Thoracic aorta (tissue), 2 donors: ENCODE results near the gene TENM4. TPM values are rescaled to one million over a fixed set of nuclear protein-coding genes. Genes with fewer than 3 reads are reported as not detected.

Experiments
- ATAC-seq: fragments of 150-250 bp; one replicate; pipeline ENCODE4 v1.8.0; 2017; ENCODE audit warnings: low read depth; ENCODE audit not compliant: insufficient number of reproducible peaks, low FRiP score
- DNase-seq: peaks from one replicate; pipeline ENCODE4 v3.0.0-alpha.2; 2020; ENCODE audit warnings: low spot score
- H3K27ac ChIP-seq, 2 donors: fragments of 200-600 bp; sonication (generic); 1 replicate in 1 of 2; 2 replicates in 1 of 2; pipeline ENCODE4 v1.5.1; 2016; ENCODE audit warnings: mild to moderate bottlenecking in 2 of 2, moderate library complexity in 2 of 2
- H3K27me3 ChIP-seq: fragments of 200-600 bp; sonication (generic); replicated peaks from 2 replicates; pipeline ENCODE4 v1.6.0; 2016; ENCODE audit warnings: mild to moderate bottlenecking; ENCODE audit not compliant: insufficient read depth
- H3K36me3 ChIP-seq: fragments of 200-600 bp; sonication (generic); one replicate; pipeline ENCODE4 v1.5.1; 2016
- H3K4me1 ChIP-seq, 2 donors: fragments of 200-600 bp; sonication (generic); 1 replicate in 1 of 2; 2 replicates in 1 of 2; pipeline versions ENCODE4 v1.5.1 to v1.6.0; 2016; ENCODE audit warnings: low read depth in 2 of 2, mild to moderate bottlenecking in 1 of 2; ENCODE audit not compliant: control insufficient read depth in 1 of 2
- H3K4me3 ChIP-seq: fragments of 200-600 bp; sonication (generic); 2 replicates; pipeline ENCODE4 v1.5.1; 2016; ENCODE audit warnings: mild to moderate bottlenecking
- H3K9me3 ChIP-seq: fragments of 200-600 bp; sonication (generic); 2 replicates; pipeline ENCODE4 v1.5.1; 2016
- CTCF ChIP-seq: fragments of 200-600 bp; sonication (generic); IDR thresholded peaks from one replicate; pipeline ENCODE4 v1.5.1; 2019; ENCODE audit warnings: antibody characterized with exemption
- total RNA-seq, 2 donors: library from RNA; depleted of rRNA; stranded (reverse); fragments of >200 nt; gene quantifications; one replicate each; pipeline versions ENCODE4 v1.1.0 to v1.2.3, GENCODE V29; 2016

Gene TENM4
- total RNA-seq, 2 donors from 2014 or later = 6.1 to 13.3 TPM

DNA sequence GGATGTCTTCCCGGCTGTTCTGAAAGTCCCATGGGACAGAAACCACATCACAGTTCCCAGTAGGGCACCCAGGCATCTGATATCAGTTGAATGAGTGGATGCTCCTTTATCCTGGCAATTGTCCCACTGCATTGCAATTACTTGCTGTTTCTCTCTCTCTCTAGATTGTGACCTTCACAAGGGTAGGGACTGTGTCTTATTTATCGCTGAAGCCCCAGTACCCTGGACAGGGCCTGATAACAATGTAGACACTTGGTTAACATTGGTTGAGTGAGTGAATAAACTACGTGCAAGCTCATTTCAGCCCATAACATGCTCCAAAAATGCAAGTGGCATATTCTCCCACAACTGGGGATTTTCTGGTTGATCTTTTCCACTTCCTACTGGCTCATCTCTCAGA, 672.5 kb downstream of the TENM4 start:
- TF ChIP-seq CTCF = no peak
- no peaks in the 10 kb centered on the region for H3K36me3 ChIP-seq
- H3K4me1 ChIP-seq = no peaks in the 10 kb centered on the region
- no peaks in the 10 kb centered on the region for H3K27me3 ChIP-seq
- ATAC-seq (no peak), DNase-seq (no peak)
- no peak overlapping the region for H3K27ac ChIP-seq
- no peaks in the 10 kb centered on the region for H3K9me3 ChIP-seq
- H3K4me3 ChIP-seq = no peak overlapping the region

GRCh38 chr11:78767027-78767932, 673.5 kb downstream of the TENM4 start:
- H3K9me3 ChIP-seq = no peaks in the 10 kb centered on the region
- no peak overlapping the region for H3K4me3 ChIP-seq
- ATAC-seq = no peak
- no peaks in the 10 kb centered on the region for H3K4me1 ChIP-seq
- no peak for TF ChIP-seq CTCF
- H3K36me3 ChIP-seq = no peaks in the 10 kb centered on the region
- DNase-seq = no peak
- H3K27ac ChIP-seq = no peak overlapping the region
- no peaks in the 10 kb centered on the region for H3K27me3 ChIP-seq

GRCh38 chr11:78764946-78765345, 675.9 kb downstream of the TENM4 start:
- no peak overlapping the region for H3K27ac ChIP-seq
- H3K36me3 ChIP-seq = no peaks in the 10 kb centered on the region
- no peaks in the 10 kb centered on the region for H3K4me1 ChIP-seq
- TF ChIP-seq CTCF = no peak
- no peaks in the 10 kb centered on the region for H3K9me3 ChIP-seq
- no peak overlapping the region for H3K4me3 ChIP-seq
- ATAC-seq = no peak
- H3K27me3 ChIP-seq = no peaks in the 10 kb centered on the region
- no peak for DNase-seq

- Histone ChIP-seq H3K27ac (no peak overlapping the region), H3K4me1 (no peaks in the 10 kb centered on the region), H3K27me3 (no peaks in the 10 kb centered on the region), H3K4me3 (no peak overlapping the region), H3K9me3 (no peaks in the 10 kb centered on the region), H3K36me3 (no peaks in the 10 kb centered on the region)
- no peak for TF ChIP-seq CTCF
- DNase-seq = no peak
- ATAC-seq = no peak
These were observed 677.2 kb downstream of the TENM4 start for GRCh38 chr11:78763664-78764063.

- no peaks in the 10 kb centered on the region for H3K4me1 ChIP-seq
- no peak overlapping the region for H3K27ac ChIP-seq
- H3K27me3 ChIP-seq = no peaks in the 10 kb centered on the region
- H3K36me3 ChIP-seq = no peaks in the 10 kb centered on the region
- ATAC-seq = no peak
- DNase-seq = no peak
- no peaks in the 10 kb centered on the region for H3K9me3 ChIP-seq
- H3K4me3 ChIP-seq = no peak overlapping the region
- no peak for TF ChIP-seq CTCF
These were observed 678.7 kb downstream of the TENM4 start for GRCh38 chr11:78762105-78762504.
